Measurements from ENCODE around the gene PCDHGA6.

DNA sequence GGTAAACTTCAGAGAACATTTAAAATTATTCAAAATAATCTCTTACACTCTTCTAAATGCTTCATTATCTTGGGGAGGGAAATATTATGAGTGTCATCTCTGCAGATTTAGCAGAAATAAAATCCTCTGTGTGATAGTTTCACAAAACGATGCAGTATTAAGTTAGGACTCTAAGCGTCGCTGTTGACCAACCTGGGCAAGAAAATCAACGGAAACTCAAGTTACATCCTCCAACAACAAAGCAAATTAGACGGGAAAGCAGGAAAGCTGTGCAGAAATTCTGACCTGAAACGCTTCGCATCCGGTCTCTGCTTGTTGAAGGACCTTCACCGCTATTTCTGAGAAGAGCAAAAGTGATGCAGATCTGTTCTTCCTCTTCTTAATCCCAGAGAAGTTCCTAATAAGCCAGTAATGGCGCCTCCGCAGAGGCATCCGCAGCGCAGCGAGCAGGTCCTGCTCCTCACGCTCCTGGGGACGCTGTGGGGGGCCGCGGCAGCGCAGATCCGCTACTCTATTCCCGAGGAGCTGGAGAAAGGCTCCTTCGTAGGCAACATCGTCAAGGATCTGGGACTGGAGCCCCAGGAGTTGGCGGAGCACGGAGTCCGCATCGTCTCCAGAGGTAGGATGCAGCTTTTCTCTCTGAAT, at the start of gene PCDHGA6:
- TF ChIP-seq, protein P1, sequence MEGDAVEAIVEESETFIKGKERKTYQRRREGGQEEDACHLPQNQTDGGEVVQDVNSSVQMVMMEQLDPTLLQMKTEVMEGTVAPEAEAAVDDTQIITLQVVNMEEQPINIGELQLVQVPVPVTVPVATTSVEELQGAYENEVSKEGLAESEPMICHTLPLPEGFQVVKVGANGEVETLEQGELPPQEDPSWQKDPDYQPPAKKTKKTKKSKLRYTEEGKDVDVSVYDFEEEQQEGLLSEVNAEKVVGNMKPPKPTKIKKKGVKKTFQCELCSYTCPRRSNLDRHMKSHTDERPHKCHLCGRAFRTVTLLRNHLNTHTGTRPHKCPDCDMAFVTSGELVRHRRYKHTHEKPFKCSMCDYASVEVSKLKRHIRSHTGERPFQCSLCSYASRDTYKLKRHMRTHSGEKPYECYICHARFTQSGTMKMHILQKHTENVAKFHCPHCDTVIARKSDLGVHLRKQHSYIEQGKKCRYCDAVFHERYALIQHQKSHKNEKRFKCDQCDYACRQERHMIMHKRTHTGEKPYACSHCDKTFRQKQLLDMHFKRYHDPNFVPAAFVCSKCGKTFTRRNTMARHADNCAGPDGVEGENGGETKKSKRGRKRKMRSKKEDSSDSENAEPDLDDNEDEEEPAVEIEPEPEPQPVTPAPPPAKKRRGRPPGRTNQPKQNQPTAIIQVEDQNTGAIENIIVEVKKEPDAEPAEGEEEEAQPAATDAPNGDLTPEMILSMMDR (IDR thresholded peaks at IDR 0.05 in 2 of 3, conservative IDR thresholded peaks at IDR 0.05 in 1 of 3; ENCODE audit: borderline replicate concordance in 1 of 3, insufficient read depth in 1 of 3, low read depth in 2 of 3, low read length in 2 of 3), result peak; percentile 25 to 42 (median 36); a peak in 4 of 6 replicates
- TF ChIP-seq YY1 (IDR thresholded peaks at IDR 0.05; ENCODE audit: extremely low read depth, insufficient replicate concordance, low read depth, low read length), result no peak
- no peak for TF ChIP-seq TCF7L2 (IDR thresholded peaks at IDR 0.05; ENCODE audit: borderline replicate concordance, extremely low read depth, insufficient read depth, insufficient read length)
- no peak for TF ChIP-seq POLR2A (IDR thresholded peaks at IDR 0.05; ENCODE audit: borderline replicate concordance, extremely low read depth, insufficient read depth, insufficient read length)
- TF ChIP-seq POLR2AphosphoS5 (IDR thresholded peaks at IDR 0.05; ENCODE audit: low read depth, low read length), result no peak
- TF ChIP-seq, protein P2, sequence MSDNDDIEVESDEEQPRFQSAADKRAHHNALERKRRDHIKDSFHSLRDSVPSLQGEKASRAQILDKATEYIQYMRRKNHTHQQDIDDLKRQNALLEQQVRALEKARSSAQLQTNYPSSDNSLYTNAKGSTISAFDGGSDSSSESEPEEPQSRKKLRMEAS (IDR thresholded peaks at IDR 0.05), result no peak
- TF ChIP-seq, protein P3, sequence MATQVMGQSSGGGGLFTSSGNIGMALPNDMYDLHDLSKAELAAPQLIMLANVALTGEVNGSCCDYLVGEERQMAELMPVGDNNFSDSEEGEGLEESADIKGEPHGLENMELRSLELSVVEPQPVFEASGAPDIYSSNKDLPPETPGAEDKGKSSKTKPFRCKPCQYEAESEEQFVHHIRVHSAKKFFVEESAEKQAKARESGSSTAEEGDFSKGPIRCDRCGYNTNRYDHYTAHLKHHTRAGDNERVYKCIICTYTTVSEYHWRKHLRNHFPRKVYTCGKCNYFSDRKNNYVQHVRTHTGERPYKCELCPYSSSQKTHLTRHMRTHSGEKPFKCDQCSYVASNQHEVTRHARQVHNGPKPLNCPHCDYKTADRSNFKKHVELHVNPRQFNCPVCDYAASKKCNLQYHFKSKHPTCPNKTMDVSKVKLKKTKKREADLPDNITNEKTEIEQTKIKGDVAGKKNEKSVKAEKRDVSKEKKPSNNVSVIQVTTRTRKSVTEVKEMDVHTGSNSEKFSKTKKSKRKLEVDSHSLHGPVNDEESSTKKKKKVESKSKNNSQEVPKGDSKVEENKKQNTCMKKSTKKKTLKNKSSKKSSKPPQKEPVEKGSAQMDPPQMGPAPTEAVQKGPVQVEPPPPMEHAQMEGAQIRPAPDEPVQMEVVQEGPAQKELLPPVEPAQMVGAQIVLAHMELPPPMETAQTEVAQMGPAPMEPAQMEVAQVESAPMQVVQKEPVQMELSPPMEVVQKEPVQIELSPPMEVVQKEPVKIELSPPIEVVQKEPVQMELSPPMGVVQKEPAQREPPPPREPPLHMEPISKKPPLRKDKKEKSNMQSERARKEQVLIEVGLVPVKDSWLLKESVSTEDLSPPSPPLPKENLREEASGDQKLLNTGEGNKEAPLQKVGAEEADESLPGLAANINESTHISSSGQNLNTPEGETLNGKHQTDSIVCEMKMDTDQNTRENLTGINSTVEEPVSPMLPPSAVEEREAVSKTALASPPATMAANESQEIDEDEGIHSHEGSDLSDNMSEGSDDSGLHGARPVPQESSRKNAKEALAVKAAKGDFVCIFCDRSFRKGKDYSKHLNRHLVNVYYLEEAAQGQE (IDR thresholded peaks at IDR 0.05; ENCODE audit: low read depth), result no peak
- no peak for TF ChIP-seq FOSL1 (IDR thresholded peaks at IDR 0.05; ENCODE audit: low read depth)
- no peak for TF ChIP-seq EZH2 (IDR thresholded peaks at IDR 0.05)
- no peak for TF ChIP-seq JUND (IDR thresholded peaks at IDR 0.05)
- TF ChIP-seq ZNF274 (IDR thresholded peaks at IDR 0.05; ENCODE audit: low read depth, low read length), result no peak
- no peak for TF ChIP-seq SP1 (IDR thresholded peaks at IDR 0.05; ENCODE audit: low read depth)
